ENCODE measurements around the gene CCDC180.

Gene CCDC180

DNA sequence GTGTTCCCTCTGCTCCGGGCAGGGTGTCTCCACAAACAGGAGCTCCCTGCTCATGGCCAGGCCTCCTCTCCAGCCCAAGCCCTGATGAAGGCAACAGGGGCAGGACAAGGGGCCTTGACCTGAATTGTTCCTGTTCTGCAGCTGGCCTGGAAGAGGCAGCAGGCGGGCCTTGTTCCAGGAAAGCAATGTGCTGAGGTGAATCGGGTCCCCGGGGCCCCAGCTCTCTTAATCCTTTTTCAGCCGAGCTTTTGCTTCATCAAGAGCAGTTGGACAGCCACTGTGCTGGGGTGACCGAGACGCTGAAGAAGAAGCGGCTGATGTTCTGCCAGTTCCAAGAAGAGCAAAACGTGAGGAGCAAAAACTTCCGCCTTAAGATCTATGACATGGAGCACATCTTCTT is 41.4 kb downstream of the CCDC180 start:
- no peak for ATAC-seq (ENCODE audit: insufficient read depth, low read depth)
- no peak overlapping the region for H3K27ac ChIP-seq (ENCODE audit: low read length)
- TF ChIP-seq, protein P1, sequence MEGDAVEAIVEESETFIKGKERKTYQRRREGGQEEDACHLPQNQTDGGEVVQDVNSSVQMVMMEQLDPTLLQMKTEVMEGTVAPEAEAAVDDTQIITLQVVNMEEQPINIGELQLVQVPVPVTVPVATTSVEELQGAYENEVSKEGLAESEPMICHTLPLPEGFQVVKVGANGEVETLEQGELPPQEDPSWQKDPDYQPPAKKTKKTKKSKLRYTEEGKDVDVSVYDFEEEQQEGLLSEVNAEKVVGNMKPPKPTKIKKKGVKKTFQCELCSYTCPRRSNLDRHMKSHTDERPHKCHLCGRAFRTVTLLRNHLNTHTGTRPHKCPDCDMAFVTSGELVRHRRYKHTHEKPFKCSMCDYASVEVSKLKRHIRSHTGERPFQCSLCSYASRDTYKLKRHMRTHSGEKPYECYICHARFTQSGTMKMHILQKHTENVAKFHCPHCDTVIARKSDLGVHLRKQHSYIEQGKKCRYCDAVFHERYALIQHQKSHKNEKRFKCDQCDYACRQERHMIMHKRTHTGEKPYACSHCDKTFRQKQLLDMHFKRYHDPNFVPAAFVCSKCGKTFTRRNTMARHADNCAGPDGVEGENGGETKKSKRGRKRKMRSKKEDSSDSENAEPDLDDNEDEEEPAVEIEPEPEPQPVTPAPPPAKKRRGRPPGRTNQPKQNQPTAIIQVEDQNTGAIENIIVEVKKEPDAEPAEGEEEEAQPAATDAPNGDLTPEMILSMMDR (IDR thresholded peaks at IDR 0.05; ENCODE audit: borderline replicate concordance, extremely low read depth, low read length, poor library complexity, severe bottlenecking), result no peak
- no peak for TF ChIP-seq EZH2 (IDR thresholded peaks at IDR 0.05; ENCODE audit: borderline replicate concordance, low read depth, low read length, severe bottlenecking)

DNA sequence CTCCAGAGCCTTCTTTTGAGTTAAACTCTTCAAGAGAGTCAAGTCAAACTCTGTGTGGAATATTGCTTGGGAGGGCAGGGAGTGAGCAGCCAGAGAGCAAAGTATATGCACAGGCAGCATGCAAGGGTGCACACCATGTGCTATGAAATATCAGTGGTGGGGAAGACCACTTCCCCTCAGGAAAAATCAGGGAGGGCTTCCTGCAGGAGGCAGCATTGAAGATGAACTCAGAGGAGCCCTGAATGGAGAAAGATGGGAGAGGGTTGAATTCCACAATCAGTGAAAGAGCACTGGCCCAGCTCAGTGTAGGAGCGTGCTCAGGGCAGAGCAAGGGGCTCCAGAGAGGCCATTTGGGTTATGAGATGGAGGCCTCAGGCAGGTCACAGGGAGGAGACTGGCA is 41.9 kb downstream of the CCDC180 start:
- ATAC-seq (ENCODE audit: insufficient read depth, low read depth) (no peak), DNase-seq (no peak)
- Histone ChIP-seq H3K4me3 (ENCODE audit: low read depth in 1 of 2, low read length in 2 of 2) (no peak overlapping the region), H3K27me3 (ENCODE audit: insufficient read depth, low read length, poor library complexity) (no peaks in the 10 kb centered on the region), H3K27ac (ENCODE audit: low read length) (no peak overlapping the region), H3K9me3 (ENCODE audit: insufficient read depth, low read length, severe bottlenecking) (no peaks in the 10 kb centered on the region), H3K9ac (ENCODE audit: low read depth, low read length) (no peak overlapping the region), H3K79me2 (ENCODE audit: insufficient read depth, low read length) (no peaks in the 10 kb centered on the region), H2AFZ (ENCODE audit: low read depth, low read length) (no peak overlapping the region), H3K4me2 (ENCODE audit: insufficient read depth, low read length) (no peak overlapping the region), H3K4me1 (ENCODE audit: insufficient read depth, low read length) (no peaks in the 10 kb centered on the region), H3K36me3 (ENCODE audit: insufficient read depth, low read length) (no peaks in the 10 kb centered on the region), H4K20me1 (ENCODE audit: insufficient read depth, low read length) (no peaks in the 10 kb centered on the region)
- no peak for TF ChIP-seq EZH2 (IDR thresholded peaks at IDR 0.05; ENCODE audit: borderline replicate concordance, low read depth, low read length, severe bottlenecking)

More for the DNA sequence above, 41.4 kb downstream of the CCDC180 start:
- no peaks in the 10 kb centered on the region for H3K27me3 ChIP-seq (ENCODE audit: insufficient read depth, low read length, poor library complexity)
- H4K20me1 ChIP-seq (ENCODE audit: insufficient read depth, low read length), result no peaks in the 10 kb centered on the region
- H3K4me3 ChIP-seq (ENCODE audit: low read depth in 1 of 2, low read length in 2 of 2), result no peak overlapping the region
- DNase-seq, result no peak
- no peak overlapping the region for H2AFZ ChIP-seq (ENCODE audit: low read depth, low read length)
- no peaks in the 10 kb centered on the region for H3K36me3 ChIP-seq (ENCODE audit: insufficient read depth, low read length)
- no peak overlapping the region for H3K9ac ChIP-seq (ENCODE audit: low read depth, low read length)
- no peaks in the 10 kb centered on the region for H3K79me2 ChIP-seq (ENCODE audit: insufficient read depth, low read length)
- H3K4me1 ChIP-seq (ENCODE audit: insufficient read depth, low read length), result no peaks in the 10 kb centered on the region
- H3K9me3 ChIP-seq (ENCODE audit: insufficient read depth, low read length, severe bottlenecking), result no peaks in the 10 kb centered on the region
- no peak overlapping the region for H3K4me2 ChIP-seq (ENCODE audit: insufficient read depth, low read length)

GRCh38 chr9:97354637-97355036 is 47.2 kb downstream of the CCDC180 start:
- H3K27me3 ChIP-seq (ENCODE audit: insufficient read depth, low read length, poor library complexity), result no peaks in the 10 kb centered on the region
- no peaks in the 10 kb centered on the region for H3K79me2 ChIP-seq (ENCODE audit: insufficient read depth, low read length)
- H3K27ac ChIP-seq (ENCODE audit: low read length), result no peak overlapping the region
- no peaks in the 10 kb centered on the region for H3K4me1 ChIP-seq (ENCODE audit: insufficient read depth, low read length)
- H3K4me3 ChIP-seq (ENCODE audit: low read depth in 1 of 2, low read length in 2 of 2), result no peak overlapping the region
- H4K20me1 ChIP-seq (ENCODE audit: insufficient read depth, low read length), result no peaks in the 10 kb centered on the region
- no peaks in the 10 kb centered on the region for H3K36me3 ChIP-seq (ENCODE audit: insufficient read depth, low read length)
- no peak for ATAC-seq (ENCODE audit: insufficient read depth, low read depth)
- H3K4me2 ChIP-seq (ENCODE audit: insufficient read depth, low read length), result no peak overlapping the region
- TF ChIP-seq, protein P1 (IDR thresholded peaks at IDR 0.05; ENCODE audit: borderline replicate concordance, extremely low read depth, low read length, poor library complexity, severe bottlenecking), result no peak
- TF ChIP-seq EZH2 (IDR thresholded peaks at IDR 0.05; ENCODE audit: borderline replicate concordance, low read depth, low read length, severe bottlenecking), result no peak
- no peak for DNase-seq
- no peak overlapping the region for H2AFZ ChIP-seq (ENCODE audit: low read depth, low read length)
- H3K9me3 ChIP-seq (ENCODE audit: insufficient read depth, low read length, severe bottlenecking), result no peaks in the 10 kb centered on the region
- no peak overlapping the region for H3K9ac ChIP-seq (ENCODE audit: low read depth, low read length)

DNA sequence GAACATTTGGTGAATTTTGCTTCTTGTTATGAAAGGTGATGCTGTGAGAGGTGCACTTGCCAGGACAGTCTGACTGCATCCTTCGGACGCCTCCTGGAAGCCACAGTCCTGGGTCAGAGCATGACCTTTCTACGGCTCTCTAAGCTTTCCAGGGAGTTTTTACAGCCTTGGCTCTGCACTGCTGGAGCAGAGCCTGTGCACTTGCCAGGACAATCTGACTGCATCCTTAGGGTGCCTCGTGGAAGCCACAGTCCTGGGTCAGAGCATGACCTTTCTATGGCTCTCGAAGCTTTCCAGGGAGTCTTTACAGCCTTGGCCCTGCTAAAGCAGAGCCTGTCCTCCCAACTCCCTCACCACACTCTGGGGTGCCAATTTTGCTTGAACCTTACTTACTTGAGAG is 49.6 kb downstream of the CCDC180 start:
- Histone ChIP-seq H3K4me3 (ENCODE audit: low read depth in 1 of 2, low read length in 2 of 2) (no peak overlapping the region), H3K4me2 (ENCODE audit: insufficient read depth, low read length) (no peak overlapping the region), H4K20me1 (ENCODE audit: insufficient read depth, low read length) (no peaks in the 10 kb centered on the region), H3K79me2 (ENCODE audit: insufficient read depth, low read length) (no peaks in the 10 kb centered on the region), H3K4me1 (ENCODE audit: insufficient read depth, low read length) (no peaks in the 10 kb centered on the region), H3K27ac (ENCODE audit: low read length) (no peak overlapping the region), H3K27me3 (ENCODE audit: insufficient read depth, low read length, poor library complexity) (no peaks in the 10 kb centered on the region), H3K36me3 (ENCODE audit: insufficient read depth, low read length) (no peaks in the 10 kb centered on the region), H3K9ac (ENCODE audit: low read depth, low read length) (no peak overlapping the region), H3K9me3 (ENCODE audit: insufficient read depth, low read length, severe bottlenecking) (no peaks in the 10 kb centered on the region), H2AFZ (ENCODE audit: low read depth, low read length) (no peak overlapping the region)
- no peak for TF ChIP-seq EZH2 (IDR thresholded peaks at IDR 0.05; ENCODE audit: borderline replicate concordance, low read depth, low read length, severe bottlenecking)
- TF ChIP-seq, protein P1 (IDR thresholded peaks at IDR 0.05; ENCODE audit: borderline replicate concordance, extremely low read depth, low read length, poor library complexity, severe bottlenecking), result no peak
- no peak for DNase-seq
- no peak for ATAC-seq (ENCODE audit: insufficient read depth, low read depth)
